Stimulated activated effector memory CD8-positive, alpha-beta T cell treated with anti-CD3 and anti-CD28 coated beads, Interleukin-12 subunit alpha, Interleukin-12 subunit beta, amount 100 ng/mL, for 72 hours (primary cell): ENCODE measurements around the gene AQP12A.

Source experiments
- ATAC-seq: fragments of 150-1000 bp; cut with Tn5 transposase; 2 replicates; pipeline ENCODE4 v1.10.0; 2021
- DNase-seq, 2 donors: peaks; one replicate each; pipeline ENCODE4 v3.0.0; 2021 to 2022; ENCODE audit warnings: low spot score in 2 of 2
- H3K27ac Mint-ChIP-seq: one replicate; pipeline ENCODE4 v1.8.0; 2022; ENCODE audit warnings: mild to moderate bottlenecking, mixed read lengths
- H3K36me3 Mint-ChIP-seq: one replicate; pipeline ENCODE4 v1.8.0; 2022; ENCODE audit warnings: mild to moderate bottlenecking, mixed read lengths
- H3K4me1 Mint-ChIP-seq: one replicate; pipeline ENCODE4 v1.8.0; 2022; ENCODE audit warnings: mixed read lengths
- H3K4me3 Mint-ChIP-seq: one replicate; pipeline ENCODE4 v1.8.0; 2022; ENCODE audit warnings: mild to moderate bottlenecking, mixed read lengths
- H3K9me3 Mint-ChIP-seq: one replicate; pipeline ENCODE4 v1.8.0; 2022; ENCODE audit warnings: mixed read lengths

AQP12A gene

GRCh38 chr2:240717681-240718581 is 26.3 kb downstream of the AQP12A start:
- H3K36me3 Mint-ChIP-seq = no peaks in the 10 kb centered on the region
- DNase-seq (no peak), ATAC-seq (no peak)
- no peak overlapping the region for H3K27ac Mint-ChIP-seq
- H3K4me3 Mint-ChIP-seq = no peak overlapping the region
- H3K9me3 Mint-ChIP-seq = no peaks in the 10 kb centered on the region
- no peaks in the 10 kb centered on the region for H3K4me1 Mint-ChIP-seq

- ATAC-seq (no peak), DNase-seq (no peak)
- no peaks in the 10 kb centered on the region for H3K36me3 Mint-ChIP-seq
- no peak overlapping the region for H3K4me3 Mint-ChIP-seq
- H3K27ac Mint-ChIP-seq = no peak overlapping the region
- H3K4me1 Mint-ChIP-seq = no peaks in the 10 kb centered on the region
- H3K9me3 Mint-ChIP-seq = no peaks in the 10 kb centered on the region
Observed at GRCh38 chr2:240718896-240719490, 27.3 kb downstream of the AQP12A start.

GRCh38 chr2:240719676-240720545 is 28.2 kb downstream of the AQP12A start:
- DNase-seq = no peak
- Mint-ChIP-seq H3K36me3 (no peaks in the 10 kb centered on the region), H3K9me3 (no peaks in the 10 kb centered on the region), H3K27ac (peak overlapping the region; percentile 4), H3K4me3 (no peak overlapping the region), H3K4me1 (no peaks in the 10 kb centered on the region)
- ATAC-seq = no peak

GRCh38 chr2:240720686-240721595 is 29.3 kb downstream of the AQP12A start:
- DNase-seq (no peak), ATAC-seq (no peak)
- Mint-ChIP-seq H3K4me1 (no peaks in the 10 kb centered on the region), H3K4me3 (no peak overlapping the region), H3K27ac (peak overlapping the region; percentile 4), H3K36me3 (no peaks in the 10 kb centered on the region), H3K9me3 (no peaks in the 10 kb centered on the region)

GRCh38 chr2:240721596-240722180 is 30.0 kb downstream of the AQP12A start:
- ATAC-seq (no peak), DNase-seq (no peak)
- Mint-ChIP-seq H3K36me3 (no peaks in the 10 kb centered on the region), H3K27ac (no peak overlapping the region), H3K4me3 (no peak overlapping the region), H3K9me3 (no peaks in the 10 kb centered on the region), H3K4me1 (no peaks in the 10 kb centered on the region)

GRCh38 chr2:240722376-240722775 is 30.7 kb downstream of the AQP12A start:
- DNase-seq (no peak), ATAC-seq (no peak)
- Mint-ChIP-seq H3K9me3 (no peaks in the 10 kb centered on the region), H3K36me3 (no peaks in the 10 kb centered on the region), H3K27ac (no peak overlapping the region), H3K4me3 (no peak overlapping the region), H3K4me1 (no peaks in the 10 kb centered on the region)

- Mint-ChIP-seq H3K4me3 (no peak overlapping the region), H3K36me3 (no peaks in the 10 kb centered on the region), H3K9me3 (no peaks in the 10 kb centered on the region), H3K4me1 (no peaks in the 10 kb centered on the region), H3K27ac (no peak overlapping the region)
- DNase-seq = no peak
- no peak for ATAC-seq
Observed at GRCh38 chr2:240722796-240723735, 31.4 kb downstream of the AQP12A start.

- Mint-ChIP-seq H3K36me3 (no peaks in the 10 kb centered on the region), H3K4me1 (no peaks in the 10 kb centered on the region), H3K4me3 (no peak overlapping the region), H3K9me3 (no peaks in the 10 kb centered on the region), H3K27ac (no peak overlapping the region)
- DNase-seq (no peak), ATAC-seq (no peak)
Observed at GRCh38 chr2:240723851-240724250, 32.2 kb downstream of the AQP12A start.

- no peak overlapping the region for H3K4me3 Mint-ChIP-seq
- H3K36me3 Mint-ChIP-seq = no peaks in the 10 kb centered on the region
- ATAC-seq (no peak), DNase-seq (no peak)
- H3K27ac Mint-ChIP-seq = no peak overlapping the region
- no peaks in the 10 kb centered on the region for H3K4me1 Mint-ChIP-seq
- H3K9me3 Mint-ChIP-seq = no peaks in the 10 kb centered on the region
Observed at GRCh38 chr2:240724431-240724830, 32.8 kb downstream of the AQP12A start.

- Mint-ChIP-seq H3K4me1 (no peaks in the 10 kb centered on the region), H3K36me3 (no peaks in the 10 kb centered on the region), H3K4me3 (no peak overlapping the region), H3K27ac (no peak overlapping the region), H3K9me3 (no peaks in the 10 kb centered on the region)
- no peak for DNase-seq
- no peak for ATAC-seq
Observed at GRCh38 chr2:240725266-240725665, 33.6 kb downstream of the AQP12A start.

- Mint-ChIP-seq H3K4me1 (no peaks in the 10 kb centered on the region), H3K27ac (no peak overlapping the region), H3K4me3 (no peak overlapping the region), H3K9me3 (no peaks in the 10 kb centered on the region), H3K36me3 (no peaks in the 10 kb centered on the region)
- DNase-seq (no peak), ATAC-seq (no peak)
Observed at GRCh38 chr2:240725671-240726070, 34.0 kb downstream of the AQP12A start.

- no peaks in the 10 kb centered on the region for H3K36me3 Mint-ChIP-seq
- H3K27ac Mint-ChIP-seq = no peak overlapping the region
- no peaks in the 10 kb centered on the region for H3K4me1 Mint-ChIP-seq
- no peaks in the 10 kb centered on the region for H3K9me3 Mint-ChIP-seq
- H3K4me3 Mint-ChIP-seq = no peak overlapping the region
- DNase-seq = no peak
- ATAC-seq = no peak
Observed at GRCh38 chr2:240726876-240727275, 35.2 kb downstream of the AQP12A start.

GRCh38 chr2:240727439-240727838 is 35.8 kb downstream of the AQP12A start:
- H3K4me3 Mint-ChIP-seq = no peak overlapping the region
- no peak overlapping the region for H3K27ac Mint-ChIP-seq
- no peak for DNase-seq
- no peaks in the 10 kb centered on the region for H3K36me3 Mint-ChIP-seq
- H3K9me3 Mint-ChIP-seq = no peaks in the 10 kb centered on the region
- H3K4me1 Mint-ChIP-seq = no peaks in the 10 kb centered on the region
- ATAC-seq = no peak
